ENCODE measurements around the gene KRTAP5-7. TPM values are rescaled to one million over a fixed set of nuclear protein-coding genes. Genes with fewer than 3 reads are reported as not detected.

KRTAP5-7 gene
- total RNA-seq, 1 donor from 2014 or later, result not detected

DNA sequence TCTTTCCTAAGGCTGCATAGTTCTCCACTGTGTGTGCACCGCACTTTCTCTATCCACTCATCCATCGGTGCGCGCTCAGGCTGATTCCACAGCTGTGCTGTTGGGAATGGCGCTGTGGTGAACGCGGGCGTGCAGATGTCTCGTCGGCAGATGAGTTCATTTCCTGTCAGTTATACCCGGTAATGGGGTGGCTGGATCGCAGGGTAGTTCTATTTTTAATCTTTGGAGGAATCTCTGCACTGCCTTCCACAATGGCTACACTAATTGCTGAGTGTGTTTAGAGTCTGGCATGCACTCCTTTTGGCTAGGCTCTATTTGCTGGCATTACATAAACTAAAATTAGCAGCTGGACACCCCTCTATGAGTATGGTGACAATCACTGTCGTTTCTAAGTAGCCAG lies 27.9 kb upstream of the KRTAP5-7 start:
- H3K36me3 ChIP-seq (ENCODE audit: insufficient read depth, low read length), result peaks cover 15% of the 10 kb centered on the region
- peaks cover 45% of the 10 kb centered on the region for H3K36me3 Mint-ChIP-seq (ENCODE audit: low read depth, unreplicated experiment)
- peaks cover 2% of the 10 kb centered on the region for H3K9me3 Mint-ChIP-seq (ENCODE audit: unreplicated experiment)
- H3K4me2 ChIP-seq (ENCODE audit: low read length), result no peak overlapping the region
- no peaks in the 10 kb centered on the region for H3K9me3 ChIP-seq (ENCODE audit: insufficient read depth, low read depth, low read length)
- DNase-seq (ENCODE audit: low read depth) (peak; percentile 37), FAIRE-seq (no peak)
- H3K4me3 Mint-ChIP-seq (ENCODE audit: unreplicated experiment), result no peak overlapping the region
- no peaks in the 10 kb centered on the region for H4K20me1 ChIP-seq (ENCODE audit: insufficient read depth, low read length)
- TF ChIP-seq EZH2 (IDR thresholded peaks at IDR 0.05; ENCODE audit: insufficient read depth, low read length), result no peak
- TF ChIP-seq, protein P1, sequence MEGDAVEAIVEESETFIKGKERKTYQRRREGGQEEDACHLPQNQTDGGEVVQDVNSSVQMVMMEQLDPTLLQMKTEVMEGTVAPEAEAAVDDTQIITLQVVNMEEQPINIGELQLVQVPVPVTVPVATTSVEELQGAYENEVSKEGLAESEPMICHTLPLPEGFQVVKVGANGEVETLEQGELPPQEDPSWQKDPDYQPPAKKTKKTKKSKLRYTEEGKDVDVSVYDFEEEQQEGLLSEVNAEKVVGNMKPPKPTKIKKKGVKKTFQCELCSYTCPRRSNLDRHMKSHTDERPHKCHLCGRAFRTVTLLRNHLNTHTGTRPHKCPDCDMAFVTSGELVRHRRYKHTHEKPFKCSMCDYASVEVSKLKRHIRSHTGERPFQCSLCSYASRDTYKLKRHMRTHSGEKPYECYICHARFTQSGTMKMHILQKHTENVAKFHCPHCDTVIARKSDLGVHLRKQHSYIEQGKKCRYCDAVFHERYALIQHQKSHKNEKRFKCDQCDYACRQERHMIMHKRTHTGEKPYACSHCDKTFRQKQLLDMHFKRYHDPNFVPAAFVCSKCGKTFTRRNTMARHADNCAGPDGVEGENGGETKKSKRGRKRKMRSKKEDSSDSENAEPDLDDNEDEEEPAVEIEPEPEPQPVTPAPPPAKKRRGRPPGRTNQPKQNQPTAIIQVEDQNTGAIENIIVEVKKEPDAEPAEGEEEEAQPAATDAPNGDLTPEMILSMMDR (IDR thresholded peaks at IDR 0.05; ENCODE audit: insufficient read depth, low read depth, low read length), result no peak
- H3K4me3 ChIP-seq (ENCODE audit: insufficient read depth, low read depth, low read length), result no peak overlapping the region
- peak overlapping the region; percentile 11 for H3K27ac ChIP-seq (ENCODE audit: low read depth, low read length)
- no peaks in the 10 kb centered on the region for H3K27me3 Mint-ChIP-seq (ENCODE audit: low read depth, unreplicated experiment)
- no peak overlapping the region for H3K27ac Mint-ChIP-seq (ENCODE audit: unreplicated experiment)
- H3K9ac ChIP-seq (ENCODE audit: low read length), result no peak overlapping the region
- no peaks in the 10 kb centered on the region for H3K79me2 ChIP-seq (ENCODE audit: insufficient read depth, low read length)
- H3K4me1 ChIP-seq (ENCODE audit: insufficient read depth, low read length), result no peaks in the 10 kb centered on the region
- no peak overlapping the region for H2AFZ ChIP-seq (ENCODE audit: low read depth, low read length)
- H3K4me1 Mint-ChIP-seq (ENCODE audit: low read depth, unreplicated experiment), result no peaks in the 10 kb centered on the region
- no peaks in the 10 kb centered on the region for H3K27me3 ChIP-seq (ENCODE audit: insufficient read depth, low read length)

DNA sequence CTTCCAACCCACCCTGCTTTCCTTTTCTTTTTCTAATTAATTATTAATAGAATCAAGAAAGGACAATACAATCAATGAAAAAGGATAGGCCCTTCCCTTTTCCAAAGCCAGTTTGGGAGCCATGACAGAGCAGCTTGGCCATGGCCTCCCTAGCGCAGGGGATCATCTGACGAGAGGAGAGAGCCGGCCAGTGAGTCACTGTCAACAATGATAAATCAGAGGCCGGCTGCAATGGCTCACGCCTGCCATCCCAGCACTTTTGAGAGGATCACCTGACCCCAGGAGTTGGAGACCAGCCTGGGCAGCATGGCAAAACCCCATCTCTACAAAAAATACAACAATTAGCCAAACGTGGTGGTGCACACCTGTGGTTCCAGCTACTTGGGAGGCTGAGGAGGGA lies 27.5 kb upstream of the KRTAP5-7 start:
- H3K36me3 Mint-ChIP-seq (ENCODE audit: low read depth, unreplicated experiment), result peaks cover 43% of the 10 kb centered on the region
- FAIRE-seq (no peak), DNase-seq (ENCODE audit: low read depth) (no peak)
- H3K27me3 Mint-ChIP-seq (ENCODE audit: low read depth, unreplicated experiment), result no peaks in the 10 kb centered on the region
- H4K20me1 ChIP-seq (ENCODE audit: insufficient read depth, low read length), result no peaks in the 10 kb centered on the region
- no peak overlapping the region for H3K4me3 Mint-ChIP-seq (ENCODE audit: unreplicated experiment)
- H3K9me3 ChIP-seq (ENCODE audit: insufficient read depth, low read depth, low read length), result no peaks in the 10 kb centered on the region
- H3K4me1 ChIP-seq (ENCODE audit: insufficient read depth, low read length), result no peaks in the 10 kb centered on the region
- no peak overlapping the region for H3K4me2 ChIP-seq (ENCODE audit: low read length)
- H3K9me3 Mint-ChIP-seq (ENCODE audit: unreplicated experiment), result peaks cover 2% of the 10 kb centered on the region
- H2AFZ ChIP-seq (ENCODE audit: low read depth, low read length), result no peak overlapping the region
- H3K27ac ChIP-seq (ENCODE audit: low read depth, low read length), result peak overlapping the region; percentile 11
- no peak overlapping the region for H3K9ac ChIP-seq (ENCODE audit: low read length)
- H3K27ac Mint-ChIP-seq (ENCODE audit: unreplicated experiment), result no peak overlapping the region
- H3K79me2 ChIP-seq (ENCODE audit: insufficient read depth, low read length), result no peaks in the 10 kb centered on the region
- TF ChIP-seq, protein P1 (IDR thresholded peaks at IDR 0.05; ENCODE audit: insufficient read depth, low read depth, low read length), result no peak
- TF ChIP-seq EZH2 (IDR thresholded peaks at IDR 0.05; ENCODE audit: insufficient read depth, low read length), result no peak
- peaks cover 15% of the 10 kb centered on the region for H3K36me3 ChIP-seq (ENCODE audit: insufficient read depth, low read length)
- peaks cover 1% of the 10 kb centered on the region for H3K4me1 Mint-ChIP-seq (ENCODE audit: low read depth, unreplicated experiment)
- no peaks in the 10 kb centered on the region for H3K27me3 ChIP-seq (ENCODE audit: insufficient read depth, low read length)
- no peak overlapping the region for H3K4me3 ChIP-seq (ENCODE audit: insufficient read depth, low read depth, low read length)

DNA sequence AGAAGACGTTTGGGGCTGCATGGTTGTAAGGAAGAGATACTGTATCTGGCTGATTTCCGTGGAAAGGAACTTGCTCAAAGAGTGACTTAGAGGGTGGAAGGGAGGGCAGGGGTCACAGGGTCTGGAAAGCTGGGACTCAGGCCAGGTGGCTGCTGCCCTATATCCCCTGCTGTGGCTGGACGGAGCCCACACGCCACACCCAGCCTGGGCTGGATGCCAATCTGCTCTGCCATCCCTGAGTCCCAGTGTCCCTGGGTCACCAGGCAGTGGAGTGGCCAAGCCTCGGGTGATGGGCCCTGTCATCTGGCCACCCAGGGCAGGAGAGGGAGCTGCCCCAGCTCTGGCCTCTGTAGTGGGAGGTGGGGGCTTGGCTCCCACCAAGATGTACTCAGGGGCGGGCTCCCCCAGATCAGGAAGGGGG lies 26.5 kb upstream of the KRTAP5-7 start:
- DNase-seq (ENCODE audit: low read depth), result no peak
- Histone ChIP-seq H4K20me1 (ENCODE audit: insufficient read depth, low read length) (no peaks in the 10 kb centered on the region), H3K79me2 (ENCODE audit: insufficient read depth, low read length) (no peaks in the 10 kb centered on the region), H3K9me3 (ENCODE audit: insufficient read depth, low read depth, low read length) (no peaks in the 10 kb centered on the region), H2AFZ (ENCODE audit: low read depth, low read length) (no peak overlapping the region), H3K36me3 (ENCODE audit: insufficient read depth, low read length) (peaks cover 12% of the 10 kb centered on the region), H3K9ac (ENCODE audit: low read length) (no peak overlapping the region), H3K4me3 (ENCODE audit: insufficient read depth, low read depth, low read length) (no peak overlapping the region), H3K27ac (ENCODE audit: low read depth, low read length) (no peak overlapping the region), H3K4me1 (ENCODE audit: insufficient read depth, low read length) (no peaks in the 10 kb centered on the region), H3K27me3 (ENCODE audit: insufficient read depth, low read length) (no peaks in the 10 kb centered on the region), H3K4me2 (ENCODE audit: low read length) (no peak overlapping the region)
- Mint-ChIP-seq H3K9me3 (ENCODE audit: unreplicated experiment) (peaks cover 5% of the 10 kb centered on the region), H3K27me3 (ENCODE audit: low read depth, unreplicated experiment) (no peaks in the 10 kb centered on the region), H3K4me3 (ENCODE audit: unreplicated experiment) (no peak overlapping the region), H3K27ac (ENCODE audit: unreplicated experiment) (no peak overlapping the region), H3K4me1 (ENCODE audit: low read depth, unreplicated experiment) (peaks cover 3% of the 10 kb centered on the region), H3K36me3 (ENCODE audit: low read depth, unreplicated experiment) (peaks cover 37% of the 10 kb centered on the region)
- no peak for TF ChIP-seq EZH2 (IDR thresholded peaks at IDR 0.05; ENCODE audit: insufficient read depth, low read length)
- TF ChIP-seq, protein P1 (IDR thresholded peaks at IDR 0.05; ENCODE audit: insufficient read depth, low read depth, low read length), result no peak
- no peak for FAIRE-seq
